ENCODE data around the gene LITAF. TPM values are rescaled to one million over a fixed set of nuclear protein-coding genes. Genes with fewer than 3 reads are reported as not detected.

Gene LITAF
- total RNA-seq, 3 donors from 2014 or later (not counting 1 experiment from before 2014, with no cell fraction given), result 584 to 772 (median 726) TPM

GRCh38 chr16:11546608-11547061 lies 40.1 kb downstream of the LITAF start:
- intact Hi-C loops (cut with micrococcal nuclease), result loop anchor here (5.0 kb wide), 1 partner anchor 36 kb away; no protein-coding TSS in a partner anchor
- H3K27ac Mint-ChIP-seq, result peak overlapping the region; percentile 64 to 86

GRCh38 chr16:11543661-11544393 lies 42.9 kb downstream of the LITAF start:
- H3K27ac ChIP-seq (ENCODE audit: low read length), result no peak overlapping the region
- WGBS (ENCODE audit: insufficient coverage), result 91% methylated on average over 12 of the region's 12 CpGs
- peak overlapping the region; percentile 66 to 72 for H3K27ac Mint-ChIP-seq
- peaks cover 12% of the 10 kb centered on the region for H3K4me1 ChIP-seq (ENCODE audit: control insufficient read depth, insufficient read depth, low read length)
- DNase-seq (no peak), ATAC-seq (peak in 1 of 3 donors; percentile 12)
- H3K36me3 Mint-ChIP-seq, result peaks cover 24% of the 10 kb centered on the region
- no peak for TF ChIP-seq CTCF (IDR thresholded peaks at IDR 0.05)
- H3K4me3 ChIP-seq (ENCODE audit: low read length), result no peak overlapping the region
- no peaks in the 10 kb centered on the region for H3K27me3 ChIP-seq (ENCODE audit: control insufficient read depth, insufficient read depth, low read length)
- peak overlapping the region; percentile 68 for H3K4me3 Mint-ChIP-seq
- H3K4me1 Mint-ChIP-seq, result peaks cover 57% of the 10 kb centered on the region in 2 donors
- H3K27me3 Mint-ChIP-seq (ENCODE audit: low read depth in 2 of 2), result no peaks in the 10 kb centered on the region
- H3K9me3 Mint-ChIP-seq, result no peaks in the 10 kb centered on the region
- no peaks in the 10 kb centered on the region for H3K9me3 ChIP-seq (ENCODE audit: control insufficient read depth, insufficient read depth, low read length)
- intact Hi-C loops (cut with micrococcal nuclease), result no loop called here
- H3K36me3 ChIP-seq (ENCODE audit: control insufficient read depth, insufficient read depth, low read length), result peaks cover 23% of the 10 kb centered on the region

More at GRCh38 chr16:11546608-11547061, 40.1 kb downstream of the LITAF start:
- Histone ChIP-seq H3K27me3 (ENCODE audit: control insufficient read depth, insufficient read depth, low read length) (no peaks in the 10 kb centered on the region), H3K9me3 (ENCODE audit: control insufficient read depth, insufficient read depth, low read length) (no peaks in the 10 kb centered on the region), H3K27ac (ENCODE audit: low read length) (no peak overlapping the region), H3K36me3 (ENCODE audit: control insufficient read depth, insufficient read depth, low read length) (peaks cover 48% of the 10 kb centered on the region), H3K4me1 (ENCODE audit: control insufficient read depth, insufficient read depth, low read length) (peaks cover 3% of the 10 kb centered on the region), H3K4me3 (ENCODE audit: low read length) (no peak overlapping the region)
- H3K4me1 Mint-ChIP-seq, result peaks cover 57 to 60% of the 10 kb centered on the region in 2 donors
- peak overlapping the region; percentile 21 for H3K4me3 Mint-ChIP-seq
- TF ChIP-seq CTCF (IDR thresholded peaks at IDR 0.05), result no peak
- DNase-seq (no peak), ATAC-seq (no peak)
- H3K9me3 Mint-ChIP-seq, result peaks cover 0 to 6% of the 10 kb centered on the region in 2 donors
- peaks cover 44% of the 10 kb centered on the region for H3K36me3 Mint-ChIP-seq
- 70% methylated on average over 5 of the region's 5 CpGs for WGBS (ENCODE audit: insufficient coverage)
- no peaks in the 10 kb centered on the region for H3K27me3 Mint-ChIP-seq (ENCODE audit: low read depth in 2 of 2)

- 74% methylated on average over 8 of the region's 9 CpGs for WGBS (ENCODE audit: insufficient coverage)
- Mint-ChIP-seq H3K36me3 (peaks cover 8% of the 10 kb centered on the region), H3K27ac (peak overlapping the region; percentile 4 to 87), H3K9me3 (no peaks in the 10 kb centered on the region), H3K27me3 (ENCODE audit: low read depth in 2 of 2) (no peaks in the 10 kb centered on the region), H3K4me3 (peak overlapping the region; percentile 48), H3K4me1 (peaks cover 58 to 61% of the 10 kb centered on the region in 2 donors)
- no peak for ATAC-seq
- H3K36me3 ChIP-seq (ENCODE audit: control insufficient read depth, insufficient read depth, low read length), result peaks cover 9% of the 10 kb centered on the region
- intact Hi-C loops (cut with micrococcal nuclease), result no loop called here
- no peak overlapping the region for H3K4me3 ChIP-seq (ENCODE audit: low read length)
- no peaks in the 10 kb centered on the region for H3K27me3 ChIP-seq (ENCODE audit: control insufficient read depth, insufficient read depth, low read length)
- no peaks in the 10 kb centered on the region for H3K9me3 ChIP-seq (ENCODE audit: control insufficient read depth, insufficient read depth, low read length)
- no peak overlapping the region for H3K27ac ChIP-seq (ENCODE audit: low read length)
- TF ChIP-seq CTCF (IDR thresholded peaks at IDR 0.05), result no peak
- peaks cover 16% of the 10 kb centered on the region for H3K4me1 ChIP-seq (ENCODE audit: control insufficient read depth, insufficient read depth, low read length)
- no peak for DNase-seq
Observed at GRCh38 chr16:11542069-11542744, 44.5 kb downstream of the LITAF start.

All from natural killer cell (primary cell).